PC-9 (cell line): ENCODE results near the gene SPECC1L. TPM values are rescaled to one million over a fixed set of nuclear protein-coding genes. Genes with fewer than 3 reads are reported as not detected.
A peak's percentile ranks its signal among the peaks of the same experiment; 100 is the strongest.

Experiments used
- BruUV-seq: library from RNA; stranded (reverse); fragments of 400-500 nt; replicated peaks from 2 replicates; lab custom pipeline; 2021; lab: Mats Ljungman, UMichigan
- CTCF ChIA-PET: fragments of 300-600 bp; sonication (Branson Sonifier 250); formaldehyde crosslinking; loops from one replicate; lab custom pipeline; 2022; ENCODE audit warnings: antibody characterized with exemption; lab: Charles Lee
- POLR2A ChIA-PET: fragments of 300-600 bp; sonication (Branson Sonifier 250); formaldehyde crosslinking; loops from one replicate; lab custom pipeline; 2022; ENCODE audit warnings: antibody characterized with exemption; ENCODE audit not compliant: unreplicated experiment; lab: Charles Lee
- DNase-seq, 2 experiments: peaks; one replicate each; pipeline versions ENCODE4 v3.0.0 to v3.0.0-alpha.2; 2015 to 2022; ENCODE audit warnings: mixed read lengths in 1 of 2
- H2AFZ ChIP-seq: fragments of 200-600 bp; sonication (generic); 2 replicates; pipeline ENCODE4 v1.8.1; 2017; ENCODE audit warnings: antibody characterized with exemption
- H3F3A ChIP-seq: fragments of 200-600 bp; sonication (generic); 2 replicates; pipeline ENCODE4 v1.8.1; 2017; ENCODE audit warnings: antibody characterized with exemption, mild to moderate bottlenecking, low read depth; ENCODE audit not compliant: insufficient read depth
- H3K27ac ChIP-seq: fragments of 200-600 bp; sonication (generic); 2 replicates; pipeline ENCODE4 v1.6.1; 2016; ENCODE audit warnings: mixed run types
- H3K27me3 ChIP-seq: fragments of 200-600 bp; sonication (generic); 2 replicates; pipeline ENCODE4 v1.6.1; 2016; ENCODE audit warnings: low read depth, mixed run types; ENCODE audit not compliant: insufficient read depth
- H3K36me3 ChIP-seq: fragments of 200-600 bp; sonication (generic); 2 replicates; pipeline ENCODE4 v1.6.1; 2016; ENCODE audit warnings: low read depth, mixed run types
- H3K4me1 ChIP-seq: fragments of 200-600 bp; sonication (generic); replicated peaks from 2 replicates; pipeline ENCODE4 v1.6.1; 2016; ENCODE audit warnings: mixed run types; ENCODE audit not compliant: insufficient read depth
- H3K4me2 ChIP-seq: fragments of 200-600 bp; sonication (generic); 2 replicates; pipeline ENCODE4 v1.6.1; 2017; ENCODE audit warnings: mixed run types
- H3K4me3 ChIP-seq: fragments of 200-600 bp; sonication (generic); 2 replicates; pipeline ENCODE4 v1.6.1; 2016; ENCODE audit warnings: mixed run types
- H3K79me2 ChIP-seq: fragments of 200-600 bp; sonication (generic); 2 replicates; pipeline ENCODE4 v1.6.1; 2017; ENCODE audit warnings: low read depth, mixed run types
- H3K9me2 ChIP-seq: fragments of 200-600 bp; sonication (generic); 2 replicates; pipeline ENCODE4 v1.8.1; 2017; ENCODE audit warnings: mild to moderate bottlenecking; ENCODE audit not compliant: insufficient read depth
- H3K9me3 ChIP-seq: fragments of 200-600 bp; sonication (generic); 2 replicates; pipeline ENCODE4 v1.8.1; 2016; ENCODE audit warnings: low read depth; ENCODE audit not compliant: insufficient read depth
- H4K20me1 ChIP-seq: fragments of 200-600 bp; sonication (generic); 2 replicates; pipeline ENCODE4 v1.8.1; 2017; ENCODE audit not compliant: insufficient read depth
- CTCF ChIP-seq: fragments of 200-600 bp; sonication (generic); conservative IDR thresholded peaks from 2 replicates; pipeline ENCODE4 v1.6.1; 2017; ENCODE audit warnings: mixed run types, antibody characterized with exemption, mild to moderate bottlenecking, moderate library complexity
- EZH2 ChIP-seq: fragments of 200-600 bp; sonication (generic); IDR thresholded peaks from 2 replicates; pipeline ENCODE4 v1.8.0; 2017; ENCODE audit warnings: antibody characterized with exemption, low read depth
- intact Hi-C: fragments of 100-400 bp; cut with micrococcal nuclease; formaldehyde crosslinking; loops from one replicate; pipeline ENCODE4 v1.10.0; 2022; ENCODE audit not compliant: unreplicated experiment
- total RNA-seq: library from RNA; stranded (reverse); gene quantifications from 2 replicates; pipeline ENCODE4 v1.2.3, GENCODE V29; 2021

SPECC1L gene
- total RNA-seq, 1 experiment from 2014 or later = 38.9 TPM

GRCh38 chr22:24391836-24392217, 121.2 kb downstream of the SPECC1L start:
- Histone ChIP-seq H3K9me2 (no peaks in the 10 kb centered on the region), H3K79me2 (no peaks in the 10 kb centered on the region), H3K4me3 (no peak overlapping the region), H3K4me2 (no peak overlapping the region), H3K36me3 (peaks cover 11% of the 10 kb centered on the region; the same call in 1 of the 2 replicates), H3K27me3 (no peaks in the 10 kb centered on the region), H2AFZ (no peak overlapping the region), H3K27ac (peak overlapping the region; percentile 6; the same call in 1 of the 2 replicates), H3K9me3 (no peaks in the 10 kb centered on the region), H4K20me1 (no peaks in the 10 kb centered on the region), H3F3A (no peaks in the 10 kb centered on the region), H3K4me1 (no peaks in the 10 kb centered on the region)
- TF ChIP-seq EZH2 = no peak
- no peak for TF ChIP-seq CTCF
- CTCF ChIA-PET = no interaction called here
- BruUV-seq = no TSS peak
- peak in 1 of 2 experiments; percentile 76 for DNase-seq
- POLR2A ChIA-PET = no interaction called here
- intact Hi-C loops = no loop called here

- Histone ChIP-seq H3K79me2 (no peaks in the 10 kb centered on the region), H4K20me1 (no peaks in the 10 kb centered on the region), H3K4me1 (no peaks in the 10 kb centered on the region), H3K27me3 (no peaks in the 10 kb centered on the region), H3K36me3 (peaks cover 11% of the 10 kb centered on the region; the same call in 1 of the 2 replicates), H3K9me2 (no peaks in the 10 kb centered on the region), H3F3A (no peaks in the 10 kb centered on the region), H3K4me2 (no peak overlapping the region), H3K9me3 (no peaks in the 10 kb centered on the region), H3K4me3 (no peak overlapping the region), H2AFZ (no peak overlapping the region), H3K27ac (peak overlapping the region; percentile 3; the same call in 1 of the 2 replicates)
- POLR2A ChIA-PET = no interaction called here
- intact Hi-C loops = no loop called here
- DNase-seq = no peak
- CTCF ChIA-PET = no interaction called here
- TF ChIP-seq CTCF (no peak), EZH2 (no peak)
- BruUV-seq = no TSS peak
Measured at GRCh38 chr22:24392218-24392931, 121.7 kb downstream of the SPECC1L start.

GRCh38 chr22:24393012-24393559, 122.5 kb downstream of the SPECC1L start:
- Histone ChIP-seq H2AFZ (no peak overlapping the region), H3K36me3 (peaks cover 11% of the 10 kb centered on the region; the same call in 1 of the 2 replicates), H3K9me2 (no peaks in the 10 kb centered on the region), H4K20me1 (no peaks in the 10 kb centered on the region), H3K4me1 (no peaks in the 10 kb centered on the region), H3K9me3 (no peaks in the 10 kb centered on the region), H3K4me3 (no peak overlapping the region), H3K27me3 (no peaks in the 10 kb centered on the region), H3K4me2 (no peak overlapping the region), H3F3A (no peaks in the 10 kb centered on the region), H3K79me2 (no peaks in the 10 kb centered on the region), H3K27ac (no peak overlapping the region)
- POLR2A ChIA-PET = no interaction called here
- BruUV-seq = no TSS peak
- intact Hi-C loops = no loop called here
- DNase-seq = no peak
- CTCF ChIA-PET = no interaction called here
- TF ChIP-seq EZH2 = no peak
- TF ChIP-seq CTCF = no peak
